Activated CD4-positive, alpha-beta T cell treated with anti-CD3 and anti-CD28 coated beads, Interleukin-2, amount 50 U/mL, for 4 hours (primary cell): Measurements from ENCODE around the gene TUBB.
"Not testable (repeated sequence)": the region's sequence is repeated elsewhere in the genome, so short reads cannot be mapped to it uniquely, and the experiment has no call there.

ENCODE experiments used
- DNase-seq, 2 experiments: peaks; one replicate each; pipeline ENCODE4 v3.0.0-alpha.2; 2020

Gene TUBB

GRCh38 chr6:30741789-30742315, 21.7 kb downstream of the TUBB start:
- DNase-seq: peak; percentile 35 to 39

GRCh38 chr6:30742316-30743098, 22.4 kb downstream of the TUBB start, which contains the start of gene FLOT1:
FLOT1 (minus strand) TSS chr6:30742687; CDS start chr6:30742189, 498 bp downstream.
- DNase-seq: peak; percentile 84

DNA sequence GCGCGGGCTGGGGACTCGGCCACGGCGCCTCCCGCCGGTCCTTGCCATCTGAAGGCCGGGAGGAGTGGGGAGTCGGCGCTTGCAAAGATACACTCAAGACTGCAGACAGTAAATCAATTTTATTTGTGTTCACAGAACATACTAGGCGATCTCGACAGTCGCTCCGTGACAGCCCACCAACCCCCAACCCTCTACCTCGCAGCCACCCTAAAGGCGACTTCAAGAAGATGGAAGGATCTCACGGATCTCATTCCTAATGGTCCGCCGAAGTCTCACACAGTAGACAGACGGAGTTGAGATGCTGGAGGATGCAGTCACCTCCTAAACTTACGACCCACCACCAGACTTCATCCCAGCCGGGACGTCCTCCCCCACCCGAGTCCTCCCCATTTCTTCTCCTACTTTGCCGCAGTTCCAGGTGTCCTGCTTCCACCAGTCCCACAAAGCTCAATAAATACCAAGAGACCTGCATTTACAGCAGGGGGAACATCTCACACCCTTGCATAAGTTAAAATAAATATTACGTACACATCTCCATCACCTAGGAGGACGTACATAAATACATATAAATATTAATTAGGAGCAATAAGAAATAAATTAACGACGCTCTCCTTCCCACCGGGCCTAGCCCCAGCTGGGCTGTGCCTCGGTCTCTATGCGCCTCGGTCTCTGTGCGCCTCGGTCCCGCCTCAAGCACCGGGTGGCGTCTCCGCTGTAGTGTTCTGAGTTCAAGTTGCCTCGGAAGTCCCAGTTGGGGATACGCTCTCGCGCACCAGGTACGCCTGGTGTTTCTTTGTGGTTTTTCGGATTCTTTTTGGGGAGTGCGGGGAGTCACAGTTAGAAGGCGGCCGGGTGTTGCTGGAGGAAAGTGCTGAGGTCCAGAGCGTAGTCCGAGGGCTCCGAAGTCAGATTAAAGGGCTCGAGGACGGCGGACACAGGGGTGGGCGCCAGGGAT, 23.2 kb downstream of the TUBB start:
- peak in 1 of 2 experiments; percentile 36 for DNase-seq

GRCh38 chr6:30744054-30744805, 24.1 kb downstream of the TUBB start, which contains the start of gene IER3:
IER3 (minus strand) TSS chr6:30744547; CDS start chr6:30744518, 29 bp downstream.
- DNase-seq: peak; percentile 87 to 88

GRCh38 chr6:30747300-30747687, 27.1 kb downstream of the TUBB start:
- no peak for DNase-seq

DNA sequence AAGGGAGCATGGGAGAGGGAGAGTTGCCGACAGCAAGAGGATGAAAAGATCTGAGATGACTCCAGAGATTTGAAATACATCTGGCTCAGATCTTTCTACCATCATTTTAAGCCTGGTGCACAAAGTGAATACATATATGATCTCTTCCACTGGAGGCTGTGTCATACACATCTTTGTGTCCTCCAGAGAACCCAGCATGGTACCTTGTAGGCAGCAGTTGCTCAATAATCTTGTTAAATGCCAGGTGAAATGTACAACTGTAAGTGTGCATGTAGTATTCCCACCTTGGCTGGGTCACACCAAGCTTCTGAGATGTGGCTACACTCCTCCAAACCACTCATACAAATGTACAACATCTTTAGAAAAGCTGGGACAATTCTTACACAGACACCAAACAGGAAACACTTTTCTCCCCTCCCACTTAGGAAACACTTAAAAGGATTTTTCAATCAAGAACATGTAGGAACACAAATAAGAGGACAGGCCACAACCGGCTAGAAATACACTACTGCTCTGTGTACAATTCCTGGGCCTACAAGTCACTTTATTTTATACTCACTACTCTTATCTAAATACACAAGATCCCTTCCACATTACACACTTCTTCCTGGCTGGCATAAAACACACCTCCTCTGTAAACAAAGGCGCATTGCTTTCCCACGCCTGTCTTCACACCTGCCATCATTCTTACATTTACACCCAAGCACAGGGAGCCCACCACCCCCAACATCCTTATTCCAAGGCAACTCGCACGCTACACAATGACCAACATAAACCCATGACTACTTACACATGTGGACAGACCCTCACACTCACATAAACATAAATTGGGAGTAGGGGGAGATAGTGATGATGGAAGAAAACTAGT, 28.0 kb downstream of the TUBB start:
- no peak for DNase-seq

DNA sequence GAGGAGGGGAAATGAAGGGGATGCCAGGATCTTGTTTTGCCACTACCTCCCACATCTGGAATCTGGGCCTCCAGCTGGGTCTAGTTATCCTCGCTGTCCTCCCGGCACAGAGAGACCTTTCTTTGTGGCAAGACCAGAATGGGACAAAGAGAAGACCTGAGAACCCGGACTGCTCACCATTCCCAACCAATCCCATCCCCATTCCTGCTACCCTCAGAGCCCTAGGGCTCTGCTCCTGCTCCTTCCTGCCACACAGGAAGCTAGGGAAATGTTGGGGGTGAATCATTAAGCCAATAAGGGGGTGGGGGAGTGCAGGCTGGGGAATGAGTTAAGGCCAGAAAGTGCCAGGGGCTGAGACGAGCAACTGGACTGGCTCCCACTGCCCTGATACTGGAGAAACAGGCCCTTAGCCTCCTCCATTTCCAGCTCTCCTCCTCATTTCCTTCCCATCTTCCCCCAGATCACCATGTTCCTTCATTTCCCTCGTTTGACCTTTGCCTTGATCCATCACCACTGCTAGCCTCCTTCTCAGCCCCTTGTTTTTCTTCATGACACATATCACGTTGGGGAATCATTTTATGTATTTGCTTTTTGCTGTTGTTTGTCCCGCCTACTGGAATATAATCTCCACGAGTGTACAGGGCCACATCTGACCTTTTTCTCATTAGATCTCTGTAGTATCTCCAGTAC, 28.8 kb downstream of the TUBB start:
- no peak for DNase-seq

GRCh38 chr6:30749554-30750378, 29.6 kb downstream of the TUBB start:
- no peak for DNase-seq

- DNase-seq: no peak
Observed at GRCh38 chr6:30750379-30750668, 30.2 kb downstream of the TUBB start.

DNA sequence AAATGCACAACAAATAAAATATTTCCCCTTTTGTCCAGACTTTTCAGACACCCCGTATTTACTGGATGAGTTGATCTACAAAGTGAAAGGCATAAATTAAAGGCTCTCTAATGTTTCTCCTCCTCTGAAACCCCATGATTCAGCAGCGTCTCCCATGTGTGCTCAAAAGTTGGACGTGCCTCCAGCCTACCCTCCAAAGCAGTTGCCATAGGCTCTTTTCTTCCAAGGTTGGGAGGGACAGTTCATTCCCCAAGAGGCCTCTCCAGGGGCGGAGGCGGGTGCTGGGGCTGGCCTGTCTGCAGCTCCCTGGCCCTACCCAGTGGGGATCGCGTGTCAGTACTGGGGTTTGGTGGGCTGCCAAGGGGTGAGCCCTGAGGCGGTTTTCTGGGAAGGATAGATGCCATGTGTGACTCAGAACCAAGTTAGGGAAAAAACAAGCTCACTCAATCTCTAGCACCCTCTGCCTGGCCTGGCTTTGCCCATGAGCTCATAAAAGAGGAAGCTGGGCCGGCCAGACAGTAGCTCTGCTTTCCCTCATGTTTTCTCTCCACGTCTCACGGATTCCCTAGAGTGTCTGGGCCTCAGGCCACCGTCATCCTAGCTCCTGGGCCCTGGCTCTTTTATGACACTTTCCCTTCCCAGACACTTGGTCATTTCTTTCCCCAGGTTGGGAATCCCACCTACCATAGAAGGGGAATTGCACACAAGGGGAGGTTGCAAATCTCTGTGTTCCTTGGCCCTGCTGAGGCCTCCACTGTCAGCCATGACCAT, 32.2 kb downstream of the TUBB start:
- DNase-seq: no peak

DNA sequence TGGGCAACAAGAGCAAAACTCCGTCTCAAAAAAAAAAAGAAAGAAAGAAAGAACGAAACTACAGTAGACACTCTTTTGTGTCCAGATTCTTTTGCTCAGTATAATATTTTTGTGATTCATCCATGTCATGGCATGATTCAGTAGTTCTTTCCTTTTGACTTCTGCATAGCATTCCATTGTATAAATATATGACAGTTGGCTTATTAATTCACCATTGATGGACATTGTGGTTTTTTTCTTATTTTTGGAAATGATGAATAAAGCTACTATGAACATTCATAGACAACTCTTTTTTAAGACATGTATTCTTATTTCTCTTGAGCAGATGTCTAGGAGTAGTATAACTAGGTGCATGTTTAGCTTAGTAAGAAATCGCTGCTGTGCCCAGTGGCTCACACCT, 34.5 kb downstream of the TUBB start:
- DNase-seq: no peak

DNA sequence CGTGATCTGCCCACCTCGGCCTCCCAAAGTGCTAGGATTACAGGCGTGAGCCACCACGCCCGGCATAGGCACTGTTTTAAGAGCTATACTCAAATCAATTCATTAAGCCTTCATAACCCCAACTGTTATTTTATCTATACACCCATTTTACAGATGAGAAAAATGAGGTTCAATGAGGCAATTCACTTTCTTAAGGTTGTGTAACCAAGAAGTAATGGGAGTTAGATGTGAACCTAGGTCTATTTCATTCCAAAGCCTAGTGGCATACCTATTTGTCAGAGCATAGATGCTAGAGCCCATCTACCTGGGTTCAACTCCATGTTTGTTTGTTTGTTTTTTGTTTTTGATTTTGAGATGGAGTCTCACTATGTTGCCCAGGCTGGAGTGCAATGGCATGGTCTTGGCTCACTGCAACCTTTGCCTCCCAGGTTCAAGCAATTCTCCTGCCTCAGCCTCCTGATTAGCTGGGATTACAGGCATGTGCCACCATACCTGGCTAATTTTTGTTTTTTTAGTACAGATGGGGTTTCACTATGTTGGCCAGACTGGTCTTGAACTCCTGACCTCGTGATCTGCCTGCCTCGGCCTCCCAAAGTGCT, 36.4 kb downstream of the TUBB start:
- not testable (repeated sequence) for DNase-seq

DNA sequence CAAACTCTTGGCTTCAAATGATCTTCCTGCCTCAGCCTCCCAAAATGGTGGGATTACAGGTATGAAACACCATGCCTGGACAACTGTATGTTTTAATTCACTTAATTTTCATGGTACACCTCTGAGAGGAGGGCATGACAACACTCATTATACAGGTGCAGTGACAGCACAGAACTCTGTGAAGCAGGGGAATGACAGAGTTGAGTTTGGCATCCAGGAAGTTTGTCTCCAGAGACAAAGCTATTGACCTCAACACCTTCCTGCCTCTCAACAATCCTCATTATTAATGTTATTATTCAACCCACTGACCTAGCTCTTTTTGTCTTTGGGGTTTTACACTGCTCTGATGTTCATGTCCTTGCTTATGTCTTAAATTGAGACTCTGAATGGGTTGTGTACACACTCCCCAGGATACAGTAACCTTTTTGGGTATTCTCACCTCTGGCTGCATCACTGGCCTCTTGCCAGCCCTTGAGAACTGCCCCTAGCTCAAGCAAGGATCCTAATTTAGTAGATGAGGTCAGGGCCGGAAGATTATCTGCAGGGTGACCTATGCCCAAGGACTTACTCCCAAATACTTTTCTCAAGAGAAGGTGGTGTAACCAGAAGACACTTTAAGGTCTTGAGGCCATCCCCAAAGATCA, 37.2 kb downstream of the TUBB start:
- no peak for DNase-seq

GRCh38 chr6:30759575-30760239, 39.6 kb downstream of the TUBB start:
- no peak for DNase-seq

GRCh38 chr6:30760549-30760948, 40.4 kb downstream of the TUBB start:
- no peak for DNase-seq

GRCh38 chr6:30761791-30762429, 41.8 kb downstream of the TUBB start:
- no peak for DNase-seq

DNA sequence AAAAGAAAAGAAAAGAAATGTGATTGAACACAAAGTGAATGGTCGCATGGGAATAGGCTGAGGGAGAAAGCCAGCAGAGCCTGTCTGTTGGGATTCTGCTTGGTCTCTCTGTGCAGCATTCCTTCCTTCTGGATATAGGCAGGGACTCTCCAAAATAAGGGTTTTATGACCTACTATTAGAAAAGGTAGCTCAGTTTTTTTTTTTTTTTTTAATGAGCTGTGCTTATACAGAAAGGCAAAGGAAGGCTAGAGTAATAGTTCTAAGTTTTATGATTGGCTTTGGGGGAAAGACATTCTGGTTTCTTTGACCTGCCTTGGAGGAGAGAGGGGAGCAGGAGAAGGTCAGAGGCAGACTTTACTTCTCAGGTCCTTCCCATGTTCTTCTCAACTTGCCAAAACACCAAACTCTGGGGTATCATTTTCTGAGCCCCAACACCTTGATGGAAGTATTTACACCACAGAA, 43.0 kb downstream of the TUBB start:
- no peak for DNase-seq
